CD4-positive, alpha-beta T cell treated with Interferon alpha-2 for 1 hour (primary cell): ENCODE data around the gene MTG1.

Source experiments
- DNase-seq, 2 donors: peaks; one replicate each; pipeline ENCODE4 v3.0.0-alpha.2; 2020 to 2022

MTG1 gene

GRCh38 chr10:133471300-133472109, 77.5 kb downstream of the MTG1 start:
- no peak for DNase-seq
